ENCODE data around the gene LAMB2.

DNA sequence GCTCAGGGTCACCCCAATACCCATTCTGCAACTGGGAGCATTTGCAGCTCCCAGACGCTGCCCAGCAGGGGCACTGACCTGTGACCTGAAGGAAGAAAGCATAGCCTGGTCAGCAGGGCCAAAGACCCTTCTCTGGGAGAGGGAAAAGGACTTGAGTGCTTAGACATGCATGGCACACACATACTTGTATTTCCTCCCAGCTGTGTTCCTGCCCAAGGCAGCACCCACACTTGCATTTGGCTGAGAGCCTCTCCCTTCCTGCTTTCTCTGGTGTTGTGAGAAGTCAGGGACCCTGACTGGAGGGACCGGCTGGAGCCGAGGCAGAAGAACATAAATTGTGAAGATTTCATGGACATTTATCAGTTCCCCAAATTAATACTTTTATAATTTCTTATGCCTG is 7.2 kb upstream of the LAMB2 start:
- TF ChIP-seq POLR2AphosphoS5 (IDR thresholded peaks at IDR 0.05) (no peak), POLR2A (IDR thresholded peaks at IDR 0.05; ENCODE audit: low read depth) (no peak)
- TF ChIP-seq, protein P1, sequence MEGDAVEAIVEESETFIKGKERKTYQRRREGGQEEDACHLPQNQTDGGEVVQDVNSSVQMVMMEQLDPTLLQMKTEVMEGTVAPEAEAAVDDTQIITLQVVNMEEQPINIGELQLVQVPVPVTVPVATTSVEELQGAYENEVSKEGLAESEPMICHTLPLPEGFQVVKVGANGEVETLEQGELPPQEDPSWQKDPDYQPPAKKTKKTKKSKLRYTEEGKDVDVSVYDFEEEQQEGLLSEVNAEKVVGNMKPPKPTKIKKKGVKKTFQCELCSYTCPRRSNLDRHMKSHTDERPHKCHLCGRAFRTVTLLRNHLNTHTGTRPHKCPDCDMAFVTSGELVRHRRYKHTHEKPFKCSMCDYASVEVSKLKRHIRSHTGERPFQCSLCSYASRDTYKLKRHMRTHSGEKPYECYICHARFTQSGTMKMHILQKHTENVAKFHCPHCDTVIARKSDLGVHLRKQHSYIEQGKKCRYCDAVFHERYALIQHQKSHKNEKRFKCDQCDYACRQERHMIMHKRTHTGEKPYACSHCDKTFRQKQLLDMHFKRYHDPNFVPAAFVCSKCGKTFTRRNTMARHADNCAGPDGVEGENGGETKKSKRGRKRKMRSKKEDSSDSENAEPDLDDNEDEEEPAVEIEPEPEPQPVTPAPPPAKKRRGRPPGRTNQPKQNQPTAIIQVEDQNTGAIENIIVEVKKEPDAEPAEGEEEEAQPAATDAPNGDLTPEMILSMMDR (IDR thresholded peaks at IDR 0.05): no peak

All from esophagus muscularis mucosa (tissue), 3 donors.